Measurements from ENCODE around the gene IKZF1.

The IKZF1 gene

GRCh38 chr7:50399206-50399605 lies 94.7 kb downstream of the IKZF1 start:
- DNase-seq (ENCODE audit: low spot score), result no peak
- H3K27me3 ChIP-seq (ENCODE audit: insufficient read depth, poor library complexity, severe bottlenecking), result peaks cover 100% of the 10 kb centered on the region
- no peaks in the 10 kb centered on the region for H3K4me1 ChIP-seq (ENCODE audit: insufficient read depth, poor library complexity, severe bottlenecking)
- no peak for TF ChIP-seq CTCF (IDR thresholded peaks at IDR 0.05; ENCODE audit: poor library complexity, severe bottlenecking)
- no peaks in the 10 kb centered on the region for H3K36me3 ChIP-seq (ENCODE audit: low read depth)
- no peak overlapping the region for H3K4me3 ChIP-seq (ENCODE audit: severe bottlenecking)
- H3K27ac ChIP-seq (ENCODE audit: poor library complexity, severe bottlenecking), result no peak overlapping the region
- no peaks in the 10 kb centered on the region for H3K9me3 ChIP-seq (ENCODE audit: severe bottlenecking)
- ATAC-seq (ENCODE audit: low read depth), result no peak

GRCh38 chr7:50399635-50400034 lies 95.1 kb downstream of the IKZF1 start:
- no peak overlapping the region for H3K4me3 ChIP-seq (ENCODE audit: severe bottlenecking)
- no peak for DNase-seq (ENCODE audit: low spot score)
- no peak for TF ChIP-seq CTCF (IDR thresholded peaks at IDR 0.05; ENCODE audit: poor library complexity, severe bottlenecking)
- peaks cover 100% of the 10 kb centered on the region for H3K27me3 ChIP-seq (ENCODE audit: insufficient read depth, poor library complexity, severe bottlenecking)
- no peak overlapping the region for H3K27ac ChIP-seq (ENCODE audit: poor library complexity, severe bottlenecking)
- no peaks in the 10 kb centered on the region for H3K4me1 ChIP-seq (ENCODE audit: insufficient read depth, poor library complexity, severe bottlenecking)
- ATAC-seq (ENCODE audit: low read depth), result no peak
- H3K36me3 ChIP-seq (ENCODE audit: low read depth), result no peaks in the 10 kb centered on the region
- no peaks in the 10 kb centered on the region for H3K9me3 ChIP-seq (ENCODE audit: severe bottlenecking)

- DNase-seq (ENCODE audit: low spot score) (no peak), ATAC-seq (ENCODE audit: low read depth) (no peak)
- H3K4me3 ChIP-seq (ENCODE audit: severe bottlenecking), result no peak overlapping the region
- H3K36me3 ChIP-seq (ENCODE audit: low read depth), result no peaks in the 10 kb centered on the region
- no peaks in the 10 kb centered on the region for H3K9me3 ChIP-seq (ENCODE audit: severe bottlenecking)
- H3K27me3 ChIP-seq (ENCODE audit: insufficient read depth, poor library complexity, severe bottlenecking), result peaks cover 96% of the 10 kb centered on the region
- H3K4me1 ChIP-seq (ENCODE audit: insufficient read depth, poor library complexity, severe bottlenecking), result no peaks in the 10 kb centered on the region
- H3K27ac ChIP-seq (ENCODE audit: poor library complexity, severe bottlenecking), result no peak overlapping the region
- no peak for TF ChIP-seq CTCF (IDR thresholded peaks at IDR 0.05; ENCODE audit: poor library complexity, severe bottlenecking)
Observed at GRCh38 chr7:50400114-50400513, 95.6 kb downstream of the IKZF1 start.

GRCh38 chr7:50404392-50404791 lies 99.9 kb downstream of the IKZF1 start:
- no peak overlapping the region for H3K27ac ChIP-seq (ENCODE audit: poor library complexity, severe bottlenecking)
- ATAC-seq (ENCODE audit: low read depth), result peak; percentile 56; the same call in 2 of the 3 replicates
- no peak for DNase-seq (ENCODE audit: low spot score)
- no peaks in the 10 kb centered on the region for H3K4me1 ChIP-seq (ENCODE audit: insufficient read depth, poor library complexity, severe bottlenecking)
- H3K9me3 ChIP-seq (ENCODE audit: severe bottlenecking), result no peaks in the 10 kb centered on the region
- peaks cover 62% of the 10 kb centered on the region for H3K27me3 ChIP-seq (ENCODE audit: insufficient read depth, poor library complexity, severe bottlenecking)
- H3K36me3 ChIP-seq (ENCODE audit: low read depth), result no peaks in the 10 kb centered on the region
- H3K4me3 ChIP-seq (ENCODE audit: severe bottlenecking), result no peak overlapping the region
- TF ChIP-seq CTCF (IDR thresholded peaks at IDR 0.05; ENCODE audit: poor library complexity, severe bottlenecking), result no peak

- no peak overlapping the region for H3K27ac ChIP-seq (ENCODE audit: poor library complexity, severe bottlenecking)
- no peak for ATAC-seq (ENCODE audit: low read depth)
- no peaks in the 10 kb centered on the region for H3K4me1 ChIP-seq (ENCODE audit: insufficient read depth, poor library complexity, severe bottlenecking)
- DNase-seq (ENCODE audit: low spot score), result no peak
- peaks cover 54% of the 10 kb centered on the region for H3K27me3 ChIP-seq (ENCODE audit: insufficient read depth, poor library complexity, severe bottlenecking)
- TF ChIP-seq CTCF (IDR thresholded peaks at IDR 0.05; ENCODE audit: poor library complexity, severe bottlenecking), result no peak
- no peaks in the 10 kb centered on the region for H3K9me3 ChIP-seq (ENCODE audit: severe bottlenecking)
- H3K36me3 ChIP-seq (ENCODE audit: low read depth), result no peaks in the 10 kb centered on the region
- H3K4me3 ChIP-seq (ENCODE audit: severe bottlenecking), result no peak overlapping the region
Observed at GRCh38 chr7:50405221-50405620, 100.7 kb downstream of the IKZF1 start.
